Loucy (cell line): ENCODE measurements around the gene CCS.
"Not testable (repeated sequence)": the region's sequence is repeated elsewhere in the genome, so short reads cannot be mapped to it uniquely, and the experiment has no call there.

Experiments
- EZH2phosphoT487 ChIP-seq: fragments of 200-600 bp; IDR thresholded peaks from 2 replicates; pipeline ENCODE4 v1.6.1; 2018; ENCODE audit warnings: antibody characterized with exemption, mild to moderate bottlenecking, moderate library complexity, borderline replicate concordance
- TF ChIP-seq, protein P1 (sequence below): fragments of 200-600 bp; sonication (generic); conservative IDR thresholded peaks from 2 replicates; pipeline ENCODE4 v1.5.1; 2014; ENCODE audit warnings: mild to moderate bottlenecking, antibody characterized with exemption, low read length

GRCh38 chr11:66606608-66607007, 13.6 kb downstream of the CCS start:
- TF ChIP-seq, protein P1, sequence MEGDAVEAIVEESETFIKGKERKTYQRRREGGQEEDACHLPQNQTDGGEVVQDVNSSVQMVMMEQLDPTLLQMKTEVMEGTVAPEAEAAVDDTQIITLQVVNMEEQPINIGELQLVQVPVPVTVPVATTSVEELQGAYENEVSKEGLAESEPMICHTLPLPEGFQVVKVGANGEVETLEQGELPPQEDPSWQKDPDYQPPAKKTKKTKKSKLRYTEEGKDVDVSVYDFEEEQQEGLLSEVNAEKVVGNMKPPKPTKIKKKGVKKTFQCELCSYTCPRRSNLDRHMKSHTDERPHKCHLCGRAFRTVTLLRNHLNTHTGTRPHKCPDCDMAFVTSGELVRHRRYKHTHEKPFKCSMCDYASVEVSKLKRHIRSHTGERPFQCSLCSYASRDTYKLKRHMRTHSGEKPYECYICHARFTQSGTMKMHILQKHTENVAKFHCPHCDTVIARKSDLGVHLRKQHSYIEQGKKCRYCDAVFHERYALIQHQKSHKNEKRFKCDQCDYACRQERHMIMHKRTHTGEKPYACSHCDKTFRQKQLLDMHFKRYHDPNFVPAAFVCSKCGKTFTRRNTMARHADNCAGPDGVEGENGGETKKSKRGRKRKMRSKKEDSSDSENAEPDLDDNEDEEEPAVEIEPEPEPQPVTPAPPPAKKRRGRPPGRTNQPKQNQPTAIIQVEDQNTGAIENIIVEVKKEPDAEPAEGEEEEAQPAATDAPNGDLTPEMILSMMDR = not testable (repeated sequence)
- TF ChIP-seq EZH2phosphoT487 = not testable (repeated sequence)
